Peyer's patch (tissue), 4 donors: ENCODE results near the gene ZFHX2. TPM values are rescaled to one million over a fixed set of nuclear protein-coding genes. Genes with fewer than 3 reads are reported as not detected.
A peak's percentile ranks its signal among the peaks of the same experiment; 100 is the strongest.
"Not testable (repeated sequence)": the region's sequence is repeated elsewhere in the genome, so short reads cannot be mapped to it uniquely, and the experiment has no call there.

Source experiments
- DNase-seq, 3 donors: peaks; one replicate each; pipeline ENCODE4 v3.0.0-alpha.2; 2017 to 2019
- H3K27ac ChIP-seq, 4 donors: fragments of 200-600 bp; sonication (generic); one replicate each; pipeline ENCODE4 v1.5.1; 2016 to 2019
- H3K27me3 ChIP-seq, 2 donors: fragments of 200-600 bp; sonication (generic); one replicate each; pipeline ENCODE4 v1.5.1; 2019
- H3K36me3 ChIP-seq, 3 donors: fragments of 200-600 bp; sonication (generic); one replicate each; pipeline ENCODE4 v1.5.1; 2016 to 2019
- H3K4me1 ChIP-seq, 4 donors: fragments of 200-600 bp; sonication (generic); one replicate each; pipeline ENCODE4 v1.5.1; 2016 to 2019
- H3K4me3 ChIP-seq, 4 donors: fragments of 200-600 bp; sonication (generic); 1 replicate in 3 of 4; 2 replicates in 1 of 4; pipeline ENCODE4 v1.5.1; 2016 to 2019; ENCODE audit warnings: mild to moderate bottlenecking in 1 of 4
- H3K9me3 ChIP-seq, 4 donors: fragments of 200-600 bp; sonication (generic); one replicate each; pipeline ENCODE4 v1.5.1; 2016 to 2019; ENCODE audit warnings: mild to moderate bottlenecking in 1 of 4
- POLR2A ChIP-seq, 2 donors: fragments of 450-650 bp; IDR thresholded peaks; one replicate each; pipeline ENCODE4 v1.5.1; 2017; ENCODE audit warnings: antibody characterized with exemption in 2 of 2, mild to moderate bottlenecking in 2 of 2, moderate library complexity in 2 of 2
- total RNA-seq, 4 donors: library from RNA; depleted of rRNA; stranded (reverse); fragments of >200 nt; gene quantifications; one replicate each; pipeline ENCODE4 v1.1.0, GENCODE V29; 2016
- TF ChIP-seq, protein P1 (sequence below), 6 experiments: fragments of 450-650 bp in 4 of 6; fragments of 200-600 bp in 2 of 6; sonication (generic) in 1 of 6; IDR thresholded peaks; one replicate each; pipeline ENCODE4 v1.5.1; 2017 to 2019; ENCODE audit warnings: antibody characterized with exemption in 6 of 6, mild to moderate bottlenecking in 3 of 6, moderate library complexity in 1 of 6

ZFHX2 gene
- 1 to 10 TPM in 2 of 4 donors, under 1 TPM in 2; 0.53 to 7.4 (median 1.0) TPM for total RNA-seq

GRCh38 chr14:23551266-23552028 is at the start of gene ZFHX2:
Gene ZFHX2 (minus strand): TSS chr14:23551765. CDS start chr14:23535325, 16,440 bp downstream.
- H3K36me3 ChIP-seq, result no peaks in the 10 kb centered on the region
- DNase-seq, result peak; percentile 80 to 92 (median 88)
- peaks cover 0 to 21% (median 4%) of the 10 kb centered on the region in 4 donors for H3K4me1 ChIP-seq
- H3K27ac ChIP-seq, result peak within 1 kb of the TSS; percentile 28 to 50 (median 30)
- no peaks in the 10 kb centered on the region for H3K27me3 ChIP-seq
- H3K4me3 ChIP-seq, result peak within 1 kb of the TSS; percentile 49 to 76 (median 65)
- H3K9me3 ChIP-seq, result no peaks in the 10 kb centered on the region
- TF ChIP-seq POLR2A (IDR thresholded peaks at IDR 0.05), result peak in 1 of 2 donors; percentile 40
- TF ChIP-seq, protein P1, sequence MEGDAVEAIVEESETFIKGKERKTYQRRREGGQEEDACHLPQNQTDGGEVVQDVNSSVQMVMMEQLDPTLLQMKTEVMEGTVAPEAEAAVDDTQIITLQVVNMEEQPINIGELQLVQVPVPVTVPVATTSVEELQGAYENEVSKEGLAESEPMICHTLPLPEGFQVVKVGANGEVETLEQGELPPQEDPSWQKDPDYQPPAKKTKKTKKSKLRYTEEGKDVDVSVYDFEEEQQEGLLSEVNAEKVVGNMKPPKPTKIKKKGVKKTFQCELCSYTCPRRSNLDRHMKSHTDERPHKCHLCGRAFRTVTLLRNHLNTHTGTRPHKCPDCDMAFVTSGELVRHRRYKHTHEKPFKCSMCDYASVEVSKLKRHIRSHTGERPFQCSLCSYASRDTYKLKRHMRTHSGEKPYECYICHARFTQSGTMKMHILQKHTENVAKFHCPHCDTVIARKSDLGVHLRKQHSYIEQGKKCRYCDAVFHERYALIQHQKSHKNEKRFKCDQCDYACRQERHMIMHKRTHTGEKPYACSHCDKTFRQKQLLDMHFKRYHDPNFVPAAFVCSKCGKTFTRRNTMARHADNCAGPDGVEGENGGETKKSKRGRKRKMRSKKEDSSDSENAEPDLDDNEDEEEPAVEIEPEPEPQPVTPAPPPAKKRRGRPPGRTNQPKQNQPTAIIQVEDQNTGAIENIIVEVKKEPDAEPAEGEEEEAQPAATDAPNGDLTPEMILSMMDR (IDR thresholded peaks at IDR 0.05), result no peak

- H3K36me3 ChIP-seq, result no peaks in the 10 kb centered on the region
- no peaks in the 10 kb centered on the region for H3K9me3 ChIP-seq
- H3K4me1 ChIP-seq, result no peaks in the 10 kb centered on the region
- H3K4me3 ChIP-seq, result no peak overlapping the region
- H3K27me3 ChIP-seq, result no peaks in the 10 kb centered on the region
- TF ChIP-seq, protein P1 (IDR thresholded peaks at IDR 0.05), result no peak
- no peak for TF ChIP-seq POLR2A (IDR thresholded peaks at IDR 0.05)
- no peak overlapping the region for H3K27ac ChIP-seq
- DNase-seq, result no peak
Observed at GRCh38 chr14:23600806-23601205, 49.2 kb upstream of the ZFHX2 start.

DNA sequence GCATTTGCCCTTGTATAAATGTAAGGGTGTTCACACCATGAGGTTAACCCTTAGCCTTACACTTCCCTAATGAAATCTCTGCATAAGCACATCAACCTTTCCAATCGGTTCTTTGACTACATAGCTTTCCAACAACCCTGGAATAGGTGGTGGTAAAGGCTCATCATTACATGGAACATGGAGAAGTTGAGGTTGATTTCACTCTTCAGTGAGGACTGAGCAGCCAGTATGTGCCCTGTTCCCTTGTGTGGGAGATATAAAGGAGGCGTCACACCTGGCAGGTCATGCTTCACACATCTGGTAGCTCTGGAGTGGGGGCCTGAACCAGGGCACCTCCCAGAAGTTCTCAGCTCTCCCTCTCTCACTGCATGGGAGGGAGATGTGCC is 48.8 kb upstream of the ZFHX2 start:
- Histone ChIP-seq H3K4me1 (no peaks in the 10 kb centered on the region), H3K27ac (no peak overlapping the region), H3K27me3 (no peaks in the 10 kb centered on the region), H3K9me3 (no peaks in the 10 kb centered on the region), H3K36me3 (no peaks in the 10 kb centered on the region), H3K4me3 (no peak overlapping the region)
- no peak for TF ChIP-seq POLR2A (IDR thresholded peaks at IDR 0.05)
- TF ChIP-seq, protein P1 (IDR thresholded peaks at IDR 0.05), result no peak
- DNase-seq, result no peak

DNA sequence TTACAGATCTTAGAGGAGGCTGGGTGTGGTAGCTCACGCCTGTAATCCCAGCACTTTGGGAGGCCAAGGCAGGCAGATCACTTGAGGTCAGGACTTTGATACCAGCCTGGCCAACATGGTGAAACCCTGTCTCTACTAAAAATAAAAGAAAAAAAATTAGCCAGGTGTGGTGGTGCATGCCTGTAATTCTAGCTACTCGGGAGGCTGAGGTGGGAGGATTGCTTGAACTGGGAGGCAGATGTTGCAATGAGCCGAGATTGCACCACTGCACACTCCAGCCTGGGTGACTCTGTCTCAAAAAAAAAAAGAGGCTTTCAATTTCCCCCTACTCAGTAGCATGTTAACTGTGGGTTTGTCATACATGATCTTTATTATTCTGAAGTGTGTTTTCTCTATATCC is 42.6 kb upstream of the ZFHX2 start:
- H3K4me1 ChIP-seq, H3K36me3 ChIP-seq, H3K4me3 ChIP-seq, DNase-seq, H3K27ac ChIP-seq, H3K27me3 ChIP-seq, H3K9me3 ChIP-seq: not testable (repeated sequence)

DNA sequence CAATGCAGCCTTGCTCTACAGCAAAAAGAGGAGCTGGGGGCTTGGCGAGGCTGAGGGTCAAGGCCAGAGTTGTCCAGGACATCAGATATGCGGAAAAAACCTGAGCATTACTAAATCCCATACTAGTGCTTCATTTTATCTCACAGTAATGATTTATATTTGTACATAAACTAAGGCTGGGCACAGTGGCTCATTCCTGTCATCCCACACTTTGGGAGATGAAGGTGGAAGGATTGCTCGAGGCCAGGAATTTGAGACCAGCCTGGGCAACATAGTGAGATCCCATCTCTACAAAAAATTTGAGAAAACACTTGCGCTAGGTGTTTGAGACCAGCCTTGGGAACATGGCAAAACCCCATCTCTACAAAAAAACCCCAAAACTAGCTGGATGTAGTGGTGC is 38.6 kb upstream of the ZFHX2 start:
- H3K4me1 ChIP-seq, result no peaks in the 10 kb centered on the region
- no peak for TF ChIP-seq POLR2A (IDR thresholded peaks at IDR 0.05)
- TF ChIP-seq, protein P1 (IDR thresholded peaks at IDR 0.05), result no peak
- H3K4me3 ChIP-seq, result no peak overlapping the region
- H3K27me3 ChIP-seq, result no peaks in the 10 kb centered on the region
- no peaks in the 10 kb centered on the region for H3K36me3 ChIP-seq
- H3K27ac ChIP-seq, result no peak overlapping the region
- no peaks in the 10 kb centered on the region for H3K9me3 ChIP-seq
- DNase-seq, result no peak

- DNase-seq, result no peak
- Histone ChIP-seq H3K4me3 (no peak overlapping the region), H3K27me3 (no peaks in the 10 kb centered on the region), H3K9me3 (no peaks in the 10 kb centered on the region), H3K27ac (no peak overlapping the region), H3K36me3 (no peaks in the 10 kb centered on the region), H3K4me1 (no peaks in the 10 kb centered on the region)
- TF ChIP-seq, protein P1 (IDR thresholded peaks at IDR 0.05), result no peak
- TF ChIP-seq POLR2A (IDR thresholded peaks at IDR 0.05), result no peak
Observed at GRCh38 chr14:23589606-23590005, 38.0 kb upstream of the ZFHX2 start.
